Memory B cell (primary cell): ENCODE data around the gene ATP10A.
"Not testable (repeated sequence)": the region's sequence is repeated elsewhere in the genome, so short reads cannot be mapped to it uniquely, and the experiment has no call there.

Source experiments
- ATAC-seq: fragments of 150-1000 bp; cut with Tn5 transposase; 2 replicates; pipeline ENCODE4 v1.10.0; 2021; ENCODE audit warnings: low read depth, mild to moderate bottlenecking, moderate library complexity
- DNase-seq, 2 donors: peaks; one replicate each; pipeline ENCODE4 v3.0.0; 2022; ENCODE audit warnings: low spot score in 2 of 2
- H3K27ac Mint-ChIP-seq: one replicate; pipeline ENCODE4 v1.8.0; 2022; ENCODE audit warnings: mild to moderate bottlenecking, moderate library complexity, mixed read lengths
- H3K27me3 Mint-ChIP-seq: one replicate; pipeline ENCODE4 v1.8.0; 2022; ENCODE audit warnings: mixed read lengths
- H3K36me3 Mint-ChIP-seq: one replicate; pipeline ENCODE4 v1.8.0; 2022; ENCODE audit warnings: mild to moderate bottlenecking, mixed read lengths
- H3K4me1 Mint-ChIP-seq: one replicate; pipeline ENCODE4 v1.8.0; 2022; ENCODE audit warnings: mixed read lengths
- H3K4me3 Mint-ChIP-seq: one replicate; pipeline ENCODE4 v1.8.0; 2022; ENCODE audit warnings: mild to moderate bottlenecking, moderate library complexity, mixed read lengths
- H3K9me3 Mint-ChIP-seq: one replicate; pipeline ENCODE4 v1.8.0; 2022; ENCODE audit warnings: mixed read lengths

Gene ATP10A

DNA sequence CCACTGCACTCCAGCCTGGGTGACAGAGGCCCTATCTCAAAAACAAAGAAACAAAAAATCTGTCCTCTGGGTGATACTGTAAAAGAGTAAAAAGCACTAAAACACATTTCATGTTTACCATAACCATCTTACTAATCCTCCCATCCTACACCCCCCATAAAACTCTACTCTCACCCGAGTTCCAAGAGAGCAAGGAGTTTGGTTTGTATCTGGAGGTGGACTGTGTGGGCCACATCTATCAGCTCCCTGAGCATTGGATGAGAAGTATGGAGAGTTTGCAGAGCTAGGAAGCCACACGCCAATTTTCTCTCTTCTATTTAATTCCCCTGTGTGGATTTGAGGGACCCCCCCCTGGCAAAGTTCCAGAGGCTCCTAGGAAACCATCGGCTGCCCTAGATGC, 80.0 kb downstream of the ATP10A start:
- peaks cover 1% of the 10 kb centered on the region for H3K27me3 Mint-ChIP-seq
- H3K27ac Mint-ChIP-seq = no peak overlapping the region
- H3K4me1 Mint-ChIP-seq = peaks cover 2% of the 10 kb centered on the region
- H3K36me3 Mint-ChIP-seq = no peaks in the 10 kb centered on the region
- ATAC-seq = no peak
- no peak overlapping the region for H3K4me3 Mint-ChIP-seq
- no peak for DNase-seq
- no peaks in the 10 kb centered on the region for H3K9me3 Mint-ChIP-seq

GRCh38 chr15:25780479-25781255, 82.5 kb downstream of the ATP10A start:
- no peak for ATAC-seq
- Mint-ChIP-seq H3K4me1 (peaks cover 2% of the 10 kb centered on the region), H3K27ac (no peak overlapping the region), H3K27me3 (peaks cover 1% of the 10 kb centered on the region), H3K9me3 (no peaks in the 10 kb centered on the region), H3K4me3 (no peak overlapping the region), H3K36me3 (no peaks in the 10 kb centered on the region)
- DNase-seq = no peak

GRCh38 chr15:25778161-25778560, 85.0 kb downstream of the ATP10A start:
- no peaks in the 10 kb centered on the region for H3K9me3 Mint-ChIP-seq
- H3K27me3 Mint-ChIP-seq = peaks cover 4% of the 10 kb centered on the region
- ATAC-seq (no peak), DNase-seq (no peak)
- H3K4me1 Mint-ChIP-seq = peaks cover 4% of the 10 kb centered on the region
- no peak overlapping the region for H3K27ac Mint-ChIP-seq
- H3K4me3 Mint-ChIP-seq = no peak overlapping the region
- no peaks in the 10 kb centered on the region for H3K36me3 Mint-ChIP-seq

- H3K27ac Mint-ChIP-seq = no peak overlapping the region
- H3K9me3 Mint-ChIP-seq = no peaks in the 10 kb centered on the region
- H3K4me1 Mint-ChIP-seq = peaks cover 4% of the 10 kb centered on the region
- no peak for DNase-seq
- no peaks in the 10 kb centered on the region for H3K36me3 Mint-ChIP-seq
- peaks cover 4% of the 10 kb centered on the region for H3K27me3 Mint-ChIP-seq
- H3K4me3 Mint-ChIP-seq = no peak overlapping the region
- ATAC-seq = no peak
Measured at GRCh38 chr15:25777037-25777436, 86.1 kb downstream of the ATP10A start.

DNA sequence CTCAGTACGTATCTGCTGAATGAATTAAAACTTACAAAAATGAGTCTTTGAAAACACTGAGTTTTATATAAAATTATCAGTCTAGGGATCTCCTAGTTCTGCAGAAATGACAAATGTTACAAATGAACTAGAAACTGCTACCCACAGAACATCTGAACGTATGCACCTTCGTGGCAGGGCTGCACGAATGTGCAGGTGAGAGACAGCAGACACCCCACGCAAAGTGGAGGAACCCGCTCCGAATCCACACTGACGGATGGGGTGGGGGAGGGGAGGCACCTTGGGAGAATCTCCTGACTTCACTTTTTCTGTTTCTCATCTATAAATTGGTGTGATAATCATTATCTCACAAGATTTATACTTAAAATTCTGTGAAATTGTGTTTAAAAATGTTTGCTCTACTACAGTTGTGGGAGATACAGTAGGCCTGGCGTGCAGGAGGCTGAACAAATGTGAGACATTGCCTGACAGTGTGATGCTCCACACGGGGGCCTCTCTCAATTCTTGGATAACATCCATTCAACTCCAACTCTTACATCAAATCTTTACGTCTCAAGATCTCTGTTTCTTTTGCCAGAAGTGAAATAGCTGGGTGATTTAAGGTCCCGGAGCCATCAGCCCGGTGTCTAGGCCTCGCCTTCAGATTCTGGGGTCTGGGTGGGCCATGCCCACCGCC, 86.9 kb downstream of the ATP10A start:
- H3K27ac Mint-ChIP-seq = no peak overlapping the region
- ATAC-seq (no peak), DNase-seq (no peak)
- no peak overlapping the region for H3K4me3 Mint-ChIP-seq
- H3K4me1 Mint-ChIP-seq = peaks cover 4% of the 10 kb centered on the region
- H3K9me3 Mint-ChIP-seq = no peaks in the 10 kb centered on the region
- peaks cover 4% of the 10 kb centered on the region for H3K27me3 Mint-ChIP-seq
- H3K36me3 Mint-ChIP-seq = no peaks in the 10 kb centered on the region

DNA sequence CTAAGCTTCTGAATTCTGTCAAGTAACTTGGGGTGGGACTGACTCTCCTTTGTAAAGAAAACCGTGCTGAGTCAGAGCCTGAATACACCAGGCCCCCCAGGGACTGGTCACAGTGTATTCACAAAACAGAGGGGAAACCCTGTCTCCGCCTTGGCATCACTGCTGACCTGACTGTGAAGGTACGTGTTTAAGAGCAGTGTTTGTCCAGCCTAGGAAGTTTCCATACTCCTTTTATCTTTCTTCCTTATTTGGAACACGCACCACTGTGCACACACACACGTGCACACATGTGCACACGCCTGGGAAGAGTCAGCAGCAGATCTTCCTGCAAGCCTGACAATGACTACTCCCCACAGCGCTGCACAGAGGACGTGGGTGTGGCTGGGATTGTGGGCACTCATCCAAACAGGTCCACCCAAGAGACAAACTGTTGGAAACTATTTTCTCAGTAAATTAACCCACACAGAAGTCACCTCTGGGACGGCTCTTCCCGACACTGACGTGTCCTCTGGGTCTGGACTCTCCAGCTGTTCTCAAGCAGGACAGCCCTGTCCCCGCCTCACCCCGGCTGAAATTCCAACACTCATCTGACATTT, 87.7 kb downstream of the ATP10A start:
- Mint-ChIP-seq H3K4me1 (peaks cover 4% of the 10 kb centered on the region), H3K27me3 (peaks cover 4% of the 10 kb centered on the region), H3K27ac (no peak overlapping the region), H3K4me3 (no peak overlapping the region), H3K36me3 (no peaks in the 10 kb centered on the region), H3K9me3 (no peaks in the 10 kb centered on the region)
- peak; percentile 45 for ATAC-seq
- DNase-seq = no peak

DNA sequence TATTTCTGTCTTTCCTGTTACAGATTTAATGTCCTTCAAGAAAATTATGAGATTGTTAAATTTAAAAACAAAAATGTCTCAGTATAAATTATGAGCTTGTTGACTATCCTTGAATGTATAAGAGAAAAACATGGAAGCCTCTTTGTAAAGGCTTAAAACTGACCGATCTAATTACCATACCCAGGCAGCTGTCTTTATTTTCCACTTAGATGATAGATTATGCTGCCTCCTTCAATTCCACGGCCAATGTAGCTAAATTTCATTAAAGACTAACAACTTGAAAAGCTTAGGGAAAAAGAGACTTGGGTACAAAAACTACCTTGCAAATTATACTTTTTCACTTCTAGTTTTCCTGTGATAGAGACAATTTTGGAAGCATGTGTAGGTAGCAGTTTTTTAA, 88.3 kb downstream of the ATP10A start:
- ATAC-seq = no peak
- H3K36me3 Mint-ChIP-seq = no peaks in the 10 kb centered on the region
- H3K27me3 Mint-ChIP-seq = peaks cover 4% of the 10 kb centered on the region

GRCh38 chr15:25773248-25773647, 89.9 kb downstream of the ATP10A start:
- Mint-ChIP-seq H3K27ac (no peak overlapping the region), H3K4me1 (peaks cover 2% of the 10 kb centered on the region), H3K4me3 (no peak overlapping the region)

More for the DNA sequence above, 88.3 kb downstream of the ATP10A start:
- Mint-ChIP-seq H3K27ac (no peak overlapping the region), H3K9me3 (no peaks in the 10 kb centered on the region), H3K4me3 (no peak overlapping the region), H3K4me1 (peaks cover 4% of the 10 kb centered on the region)
- no peak for DNase-seq

GRCh38 chr15:25772500-25772899, 90.6 kb downstream of the ATP10A start:
- H3K27ac Mint-ChIP-seq = no peak overlapping the region
- DNase-seq (no peak), ATAC-seq (no peak)
- H3K9me3 Mint-ChIP-seq = no peaks in the 10 kb centered on the region
- peaks cover 2% of the 10 kb centered on the region for H3K4me1 Mint-ChIP-seq
- peaks cover 3% of the 10 kb centered on the region for H3K27me3 Mint-ChIP-seq
- H3K4me3 Mint-ChIP-seq = no peak overlapping the region
- no peaks in the 10 kb centered on the region for H3K36me3 Mint-ChIP-seq

More at GRCh38 chr15:25773248-25773647, 89.9 kb downstream of the ATP10A start:
- H3K9me3 Mint-ChIP-seq = no peaks in the 10 kb centered on the region
- peaks cover 3% of the 10 kb centered on the region for H3K27me3 Mint-ChIP-seq
- no peak for DNase-seq
- no peak for ATAC-seq
- H3K36me3 Mint-ChIP-seq = no peaks in the 10 kb centered on the region

DNA sequence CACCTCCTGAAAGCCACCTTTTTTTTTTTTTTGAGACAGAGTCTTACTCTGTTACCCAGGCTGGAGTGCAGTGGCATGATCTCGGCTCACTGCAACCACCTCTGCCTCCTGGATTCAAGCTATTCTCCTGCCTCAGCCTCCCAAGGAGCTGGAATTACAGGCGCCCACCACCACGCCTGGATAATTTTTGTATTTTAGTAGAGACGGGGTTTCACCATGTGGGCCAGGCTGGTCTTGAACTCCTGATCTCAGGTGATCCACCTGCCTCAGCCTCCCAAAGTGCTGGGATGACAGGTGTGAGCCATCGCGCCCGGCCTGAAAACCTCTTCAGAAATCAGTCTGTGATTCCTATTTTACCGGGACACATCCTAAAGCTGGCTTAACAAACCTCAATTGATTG, 91.4 kb downstream of the ATP10A start:
- not testable (repeated sequence) for H3K36me3 Mint-ChIP-seq, ATAC-seq, H3K9me3 Mint-ChIP-seq, H3K4me1 Mint-ChIP-seq, H3K27me3 Mint-ChIP-seq, H3K4me3 Mint-ChIP-seq, H3K27ac Mint-ChIP-seq, DNase-seq

DNA sequence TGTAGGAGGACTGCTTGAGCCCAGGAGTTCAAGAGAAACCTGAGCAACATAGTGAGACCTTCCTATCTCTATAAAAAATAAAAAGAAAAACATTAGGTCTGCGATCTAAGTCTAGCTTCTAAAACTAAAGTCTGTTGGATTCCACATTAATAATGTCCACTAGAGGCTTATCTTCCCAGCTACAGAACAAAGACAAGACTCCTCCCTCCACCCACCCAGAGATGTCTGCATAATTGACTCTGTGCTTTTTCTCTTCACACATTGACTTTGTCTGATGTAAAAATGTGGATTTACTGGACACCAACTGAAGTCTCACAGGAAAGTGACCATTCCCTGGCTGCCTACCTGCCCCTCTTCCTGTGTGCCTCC, 91.8 kb downstream of the ATP10A start:
- ATAC-seq = no peak
- no peak for DNase-seq
- peaks cover 3% of the 10 kb centered on the region for H3K27me3 Mint-ChIP-seq
- H3K4me3 Mint-ChIP-seq = no peak overlapping the region
- H3K27ac Mint-ChIP-seq = no peak overlapping the region
- no peaks in the 10 kb centered on the region for H3K9me3 Mint-ChIP-seq
- H3K36me3 Mint-ChIP-seq = no peaks in the 10 kb centered on the region
- peaks cover 2% of the 10 kb centered on the region for H3K4me1 Mint-ChIP-seq

- peaks cover 3% of the 10 kb centered on the region for H3K27me3 Mint-ChIP-seq
- H3K4me3 Mint-ChIP-seq = no peak overlapping the region
- H3K4me1 Mint-ChIP-seq = peaks cover 2% of the 10 kb centered on the region
- DNase-seq = no peak
- no peaks in the 10 kb centered on the region for H3K36me3 Mint-ChIP-seq
- H3K9me3 Mint-ChIP-seq = no peaks in the 10 kb centered on the region
- no peak for ATAC-seq
- no peak overlapping the region for H3K27ac Mint-ChIP-seq
Measured at GRCh38 chr15:25770618-25771337, 92.3 kb downstream of the ATP10A start.

- H3K4me1 Mint-ChIP-seq = no peaks in the 10 kb centered on the region
- no peak overlapping the region for H3K27ac Mint-ChIP-seq
- H3K4me3 Mint-ChIP-seq = no peak overlapping the region
- peaks cover 6% of the 10 kb centered on the region for H3K27me3 Mint-ChIP-seq
- ATAC-seq = no peak
- H3K9me3 Mint-ChIP-seq = no peaks in the 10 kb centered on the region
- no peaks in the 10 kb centered on the region for H3K36me3 Mint-ChIP-seq
- DNase-seq = no peak
Measured at GRCh38 chr15:25770031-25770430, 93.1 kb downstream of the ATP10A start.

GRCh38 chr15:25768271-25768670, 94.9 kb downstream of the ATP10A start:
- Mint-ChIP-seq H3K9me3 (no peaks in the 10 kb centered on the region), H3K4me1 (no peaks in the 10 kb centered on the region), H3K4me3 (no peak overlapping the region), H3K27me3 (peaks cover 3% of the 10 kb centered on the region), H3K27ac (no peak overlapping the region), H3K36me3 (no peaks in the 10 kb centered on the region)
- DNase-seq = no peak
- no peak for ATAC-seq
